ENCODE data around the gene ZNF491.
"Not testable (repeated sequence)": the region's sequence is repeated elsewhere in the genome, so short reads cannot be mapped to it uniquely, and the experiment has no call there.

ZNF491 gene

DNA sequence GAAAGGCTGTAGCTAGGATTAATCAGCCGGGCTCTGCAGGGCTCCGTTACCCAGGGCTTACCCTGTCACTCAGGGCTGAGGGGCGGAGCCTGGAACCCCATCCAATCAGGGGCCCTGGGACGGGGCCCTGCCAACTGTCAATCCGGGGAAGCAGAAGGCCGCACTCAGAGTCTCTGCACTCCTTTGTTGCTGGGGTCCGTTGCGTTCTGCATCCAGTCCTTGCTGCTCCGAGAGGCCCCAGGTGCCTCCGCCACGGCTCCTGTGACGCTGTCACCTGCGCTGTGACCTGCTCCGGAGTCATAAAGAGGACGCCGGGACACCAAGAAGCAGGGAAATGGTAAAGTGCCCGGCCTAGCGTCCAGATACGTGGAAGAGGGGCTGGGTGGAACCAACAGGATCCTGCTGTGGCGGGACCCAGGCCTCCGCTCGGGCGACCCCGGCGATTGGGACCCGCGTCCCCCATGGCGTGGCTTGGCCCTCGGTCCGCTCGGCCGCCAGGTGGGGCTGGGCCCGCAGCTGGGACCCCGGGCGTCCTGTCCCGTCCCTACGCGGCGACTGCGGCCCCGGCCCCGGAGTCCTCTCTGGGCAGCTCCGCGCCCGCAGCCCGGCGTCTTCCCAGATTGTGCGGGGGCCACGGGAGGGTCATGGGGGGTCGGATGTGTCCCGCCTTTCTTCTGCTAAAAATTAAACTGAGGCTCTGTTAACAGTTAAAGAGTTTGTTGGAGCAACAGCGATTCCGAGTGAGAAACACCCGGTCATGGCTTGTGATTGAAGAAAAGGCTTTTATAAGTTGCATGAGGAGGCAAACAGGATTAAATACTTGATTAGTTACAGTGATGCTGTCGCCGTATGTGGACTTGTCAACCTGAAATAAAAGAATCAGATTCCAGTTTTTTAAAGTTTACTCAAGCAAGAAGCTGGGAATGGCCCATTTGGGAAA lies at the start of gene ZNF491:
Gene ZNF491, plus strand, starts transcription at position 133 of the 940 bp plus-strand sequence. CDS start 7,431 bp downstream, outside the sequence.
- peak; percentile 69 for DNase-seq

DNA sequence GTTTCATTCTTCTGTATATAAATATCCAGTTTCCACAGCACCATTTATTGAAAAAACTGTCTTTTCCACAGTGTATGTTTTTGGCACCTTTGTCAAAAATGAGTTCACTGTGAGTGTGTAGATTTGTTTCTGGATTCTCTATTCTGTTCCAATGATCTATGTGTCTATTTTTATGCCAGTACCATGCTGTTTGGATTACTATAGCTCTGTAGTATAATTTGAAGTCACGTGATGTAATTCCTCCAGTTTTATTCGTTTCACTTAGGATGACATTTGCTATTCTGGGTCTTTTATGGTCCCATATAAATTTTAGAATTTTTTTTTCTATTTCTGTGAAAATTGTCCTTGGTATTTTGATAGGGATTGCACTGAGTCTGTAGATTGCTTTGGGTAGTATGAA lies 48.6 kb upstream of the ZNF491 start:
- DNase-seq = no peak

DNA sequence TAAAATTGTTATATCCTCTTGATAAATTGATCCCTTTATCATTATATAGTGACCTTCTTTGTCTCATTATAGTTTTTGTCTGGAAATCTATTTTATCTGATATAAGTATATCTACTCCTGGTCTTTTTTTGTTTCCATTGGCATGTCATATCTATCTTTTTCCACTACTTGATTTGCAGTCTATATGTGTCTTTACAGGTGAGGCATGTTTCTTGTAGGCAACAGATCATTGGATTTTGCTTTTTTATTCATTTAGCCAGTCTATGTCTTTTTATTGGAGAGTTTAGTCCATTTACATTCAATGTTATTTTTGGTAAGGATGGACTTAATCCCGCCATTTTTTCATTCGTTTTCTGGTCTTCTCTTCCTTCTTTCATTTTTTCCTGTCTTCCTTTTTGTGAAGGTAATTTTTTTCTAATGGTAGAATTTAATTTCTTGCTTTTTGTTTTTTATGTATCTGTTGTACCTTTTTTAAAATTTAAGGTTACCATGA lies 46.0 kb upstream of the ZNF491 start:
- no peak for DNase-seq

DNA sequence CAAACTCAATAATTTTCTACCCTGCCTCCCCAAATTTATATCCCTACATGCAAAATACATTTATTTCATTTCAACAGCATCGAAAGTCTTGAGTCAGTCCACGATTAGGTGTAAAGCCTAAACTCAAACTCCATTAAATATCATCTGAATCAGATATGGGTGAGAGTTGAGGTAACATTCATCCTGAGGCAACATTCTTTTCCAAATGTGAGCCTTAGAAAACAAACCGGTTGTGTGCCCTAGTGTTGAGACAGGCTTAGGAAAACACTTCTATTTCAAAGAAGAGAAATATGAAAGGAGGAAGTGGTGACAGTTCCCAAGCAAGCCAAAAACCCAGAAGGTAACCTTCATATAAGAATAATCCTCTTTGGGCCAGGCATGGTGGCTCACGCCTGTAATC lies 43.7 kb upstream of the ZNF491 start:
- no peak for DNase-seq

DNA sequence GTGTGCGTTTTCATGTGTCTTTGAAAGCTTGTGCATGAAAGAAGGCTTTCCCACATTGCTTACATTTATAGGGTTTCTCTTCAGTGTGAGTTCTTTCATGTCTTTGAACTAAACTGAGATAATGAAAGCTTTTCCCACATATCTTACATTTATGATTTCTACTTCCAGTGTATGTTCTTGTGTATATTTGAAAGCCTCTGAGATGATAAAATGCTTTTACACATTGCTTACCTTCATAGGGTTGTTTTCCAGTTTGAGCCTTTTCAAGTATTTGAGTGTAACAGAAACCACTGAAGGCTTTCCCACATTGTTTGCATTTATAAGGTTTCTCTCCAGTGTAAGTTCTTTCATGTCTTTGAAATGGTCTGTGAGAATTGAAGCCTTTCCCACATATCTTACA lies 41.4 kb upstream of the ZNF491 start:
- DNase-seq = no peak

DNA sequence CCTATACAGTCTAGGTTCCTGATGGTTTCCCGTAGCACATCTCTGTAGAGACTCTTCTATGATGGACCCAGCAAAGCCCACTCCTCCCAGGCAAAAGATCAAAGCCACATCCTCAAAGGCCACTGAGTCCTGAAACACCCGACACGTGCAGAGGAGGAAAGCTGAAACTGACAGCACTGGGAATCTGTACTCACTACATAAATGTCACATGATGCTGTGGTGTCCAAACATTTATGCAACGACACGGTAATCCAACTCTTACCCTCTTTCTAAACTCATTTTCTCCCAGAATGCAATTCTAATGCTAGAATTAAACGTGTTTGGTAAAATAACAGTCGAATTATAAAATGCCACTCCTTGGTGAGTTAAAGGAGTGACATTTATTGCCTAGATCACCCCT lies 38.5 kb upstream of the ZNF491 start:
- DNase-seq = no peak

DNA sequence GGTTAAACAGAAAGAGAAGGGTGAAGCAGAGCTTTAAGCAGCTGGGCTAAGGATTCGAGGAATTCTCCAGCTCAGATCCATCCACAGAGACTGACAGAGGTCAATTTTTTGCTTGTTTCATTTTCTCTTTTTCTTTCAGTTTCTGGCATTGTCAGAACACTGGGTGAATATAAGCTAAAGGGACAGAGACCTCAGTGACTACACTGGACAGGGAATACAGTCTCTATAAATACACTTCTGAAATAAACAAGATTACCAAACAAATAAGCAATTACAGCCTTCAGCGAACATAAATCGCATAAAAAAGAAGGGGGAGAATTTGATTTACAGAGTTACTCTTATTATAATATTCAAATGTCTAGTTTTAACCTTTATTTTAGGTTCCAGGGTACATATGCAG lies 35.2 kb upstream of the ZNF491 start:
- DNase-seq = no peak

DNA sequence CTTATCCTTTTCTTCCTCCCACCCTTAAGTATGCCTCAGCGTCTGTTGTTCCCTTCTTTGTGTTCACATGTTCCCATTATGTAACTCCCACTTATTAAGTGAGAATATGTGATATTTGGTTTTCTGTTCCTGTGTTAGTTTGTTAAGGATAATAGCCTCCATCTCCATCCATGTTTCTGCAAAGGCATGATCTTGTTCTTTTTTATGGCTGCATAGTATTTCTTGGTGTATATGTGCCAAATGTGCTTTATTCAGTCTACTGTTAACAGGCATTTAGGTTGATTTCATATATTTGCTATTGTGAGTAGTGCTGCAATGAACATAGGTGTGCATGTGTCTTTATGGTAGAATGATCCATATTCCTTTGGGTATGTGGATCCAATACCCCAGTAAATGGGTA lies 34.7 kb upstream of the ZNF491 start:
- no peak for DNase-seq

DNA sequence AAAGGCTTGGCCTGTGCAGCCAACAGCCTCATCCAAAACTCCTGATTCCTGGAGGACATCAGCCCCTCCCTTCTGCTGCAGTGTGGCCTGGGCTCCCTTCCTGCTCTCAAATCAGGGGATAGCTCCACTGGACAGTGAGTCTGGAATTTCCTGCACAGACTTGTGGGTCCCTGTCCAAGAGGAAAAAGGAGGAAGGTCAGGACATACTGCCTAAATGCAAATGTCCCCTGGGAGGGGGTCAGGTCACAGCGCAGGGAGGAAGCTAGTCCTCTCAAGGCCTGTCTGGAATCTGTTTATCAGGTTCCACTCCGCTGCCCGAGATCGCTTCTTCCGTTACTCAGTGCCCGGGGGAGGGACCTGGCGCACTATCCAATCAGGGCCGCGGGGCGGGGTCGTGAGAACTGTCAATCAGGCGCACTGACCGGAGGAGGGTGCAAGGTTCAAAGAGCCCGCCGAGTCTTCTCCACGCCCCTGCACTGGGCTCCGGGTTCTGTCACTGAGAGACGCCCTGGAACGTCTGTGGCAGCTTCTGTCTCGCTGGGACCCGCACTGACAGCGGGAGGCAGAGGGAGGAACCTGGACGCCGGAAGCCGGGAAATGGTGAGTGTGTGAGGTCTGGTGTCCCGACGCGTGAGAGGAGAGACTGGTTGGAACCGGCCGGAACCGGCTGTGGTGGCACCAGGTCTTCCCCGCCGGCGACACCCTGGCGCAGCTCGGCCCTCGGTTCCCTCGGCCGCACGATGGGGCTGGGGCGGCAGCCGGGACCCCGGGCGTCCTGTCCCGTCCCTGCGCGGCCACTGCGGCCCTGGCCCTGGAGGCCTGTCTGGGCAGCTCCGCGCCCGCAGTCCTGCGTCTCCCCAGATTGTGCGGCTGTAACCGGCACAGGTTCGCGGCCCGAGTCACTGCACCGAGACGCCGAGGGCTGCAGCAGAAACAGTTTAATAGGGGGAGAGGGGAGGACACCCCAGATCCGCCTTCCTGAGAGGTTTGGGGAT lies 31.4 kb upstream of the ZNF491 start, which contains the start of gene ZNF441:
Gene ZNF441, plus strand, starts transcription at position 404 of the 995 bp plus-strand sequence. Its CDS starts 194 bp downstream, at position 598.
- DNase-seq = peak; percentile 81

DNA sequence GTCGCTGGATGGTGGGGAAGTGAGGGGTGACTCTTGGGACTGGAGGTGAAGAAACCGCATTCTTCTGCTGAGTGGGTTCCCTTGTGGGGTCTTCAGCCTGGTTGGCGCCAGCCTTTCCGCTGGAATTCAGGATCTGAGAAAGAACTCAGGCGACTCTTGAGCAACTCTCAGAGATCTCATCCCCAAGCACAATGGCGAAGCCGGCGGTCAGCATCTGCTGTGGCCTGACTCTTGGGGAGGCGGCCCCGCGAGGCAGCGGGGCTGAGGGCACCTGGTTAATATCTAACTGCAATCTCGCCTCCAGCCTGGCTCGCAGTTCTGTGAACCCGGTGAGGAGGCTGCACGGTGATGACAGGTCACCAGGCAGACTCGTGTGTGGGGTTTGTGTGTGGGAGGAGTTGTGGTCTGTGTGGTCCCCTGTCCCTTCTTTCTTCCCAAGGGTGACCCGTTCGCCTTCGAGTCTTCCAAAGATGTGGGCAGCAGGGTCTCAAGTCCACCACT lies 30.6 kb upstream of the ZNF491 start:
- DNase-seq = no peak

DNA sequence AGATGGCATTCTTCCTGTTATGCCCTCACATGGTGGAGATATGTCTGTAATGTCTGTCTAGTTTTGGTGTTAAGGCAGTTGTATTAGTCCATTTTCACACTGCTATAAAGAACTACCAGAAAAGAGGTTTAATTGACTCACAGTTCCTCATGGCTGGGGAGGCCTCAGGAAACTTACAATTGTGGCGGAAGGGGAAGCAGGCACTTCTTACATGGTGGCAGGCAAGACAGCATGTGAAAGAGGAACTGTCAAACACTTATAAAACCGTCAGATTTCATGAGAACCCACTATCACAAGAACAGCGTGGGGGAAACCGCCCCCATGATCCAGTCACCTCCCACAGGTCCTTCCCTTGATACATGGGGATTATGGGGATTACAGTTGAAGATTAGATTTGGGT lies 28.3 kb upstream of the ZNF491 start:
- DNase-seq = no peak

DNA sequence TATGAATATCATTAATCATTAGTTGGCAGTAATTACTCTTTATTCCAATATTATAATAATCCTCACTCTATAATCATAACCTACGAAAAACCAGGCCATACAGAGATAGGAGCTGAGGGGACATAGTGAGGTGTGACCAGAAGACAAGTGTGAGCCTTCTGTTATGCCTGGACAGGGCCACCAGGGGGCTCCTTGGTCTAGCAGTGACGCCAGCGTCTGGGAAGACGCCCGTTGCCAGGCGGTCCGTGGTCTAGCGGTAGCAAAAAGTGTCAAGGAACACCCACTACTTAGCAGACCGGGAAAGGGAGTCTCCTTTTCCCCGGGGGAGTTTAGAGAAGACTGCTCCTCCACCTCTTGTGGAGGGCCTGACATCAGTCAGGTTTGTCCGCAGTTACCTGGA lies 26.8 kb upstream of the ZNF491 start:
- not testable (repeated sequence) for DNase-seq

DNA sequence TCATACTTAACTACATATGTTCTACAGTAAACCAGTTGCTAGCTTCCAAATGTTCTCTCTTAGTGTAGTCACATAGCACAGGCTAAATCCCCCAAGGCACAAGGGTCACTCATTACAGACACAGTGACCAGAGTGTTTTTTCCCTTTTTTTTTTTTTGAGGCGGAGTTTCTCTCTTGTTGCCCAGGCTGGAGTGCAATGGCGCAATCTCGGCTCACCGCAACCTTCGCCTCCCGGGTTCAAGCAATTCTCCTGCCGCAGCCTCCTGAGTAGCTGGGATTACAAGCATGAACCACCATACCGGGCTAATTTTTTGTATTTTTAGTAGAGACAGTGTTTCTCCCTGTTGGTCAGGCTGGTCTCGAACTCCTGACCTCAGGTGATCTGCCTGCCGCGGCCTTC lies 21.7 kb upstream of the ZNF491 start:
- not testable (repeated sequence) for DNase-seq

DNA sequence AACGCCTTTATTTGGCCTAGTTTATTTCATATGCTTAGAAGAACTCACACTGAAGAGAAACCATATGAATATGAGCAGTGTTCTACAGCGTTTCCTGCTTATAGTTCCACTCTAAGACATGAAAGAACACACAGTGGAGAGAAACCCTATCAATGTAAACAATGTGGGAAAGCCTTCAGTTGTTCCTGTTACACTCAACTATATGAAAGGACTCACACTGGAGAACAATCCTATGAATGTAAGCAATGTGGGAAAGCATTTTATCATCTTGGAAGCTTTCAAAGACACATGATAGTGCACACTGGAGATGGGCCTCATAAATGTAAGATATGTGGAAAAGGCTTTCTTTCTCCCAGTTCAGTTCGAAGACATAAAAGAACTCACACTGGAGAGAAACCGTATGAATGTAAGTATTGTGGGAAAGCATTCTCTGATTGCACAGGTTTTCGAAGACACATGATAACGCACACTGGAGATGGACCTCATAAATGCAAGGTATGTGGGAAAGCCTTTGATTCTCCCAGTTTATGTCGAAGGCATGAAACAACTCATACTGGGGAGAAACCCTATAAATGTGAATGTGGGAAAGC lies 17.8 kb upstream of the ZNF491 start:
- no peak for DNase-seq

DNA sequence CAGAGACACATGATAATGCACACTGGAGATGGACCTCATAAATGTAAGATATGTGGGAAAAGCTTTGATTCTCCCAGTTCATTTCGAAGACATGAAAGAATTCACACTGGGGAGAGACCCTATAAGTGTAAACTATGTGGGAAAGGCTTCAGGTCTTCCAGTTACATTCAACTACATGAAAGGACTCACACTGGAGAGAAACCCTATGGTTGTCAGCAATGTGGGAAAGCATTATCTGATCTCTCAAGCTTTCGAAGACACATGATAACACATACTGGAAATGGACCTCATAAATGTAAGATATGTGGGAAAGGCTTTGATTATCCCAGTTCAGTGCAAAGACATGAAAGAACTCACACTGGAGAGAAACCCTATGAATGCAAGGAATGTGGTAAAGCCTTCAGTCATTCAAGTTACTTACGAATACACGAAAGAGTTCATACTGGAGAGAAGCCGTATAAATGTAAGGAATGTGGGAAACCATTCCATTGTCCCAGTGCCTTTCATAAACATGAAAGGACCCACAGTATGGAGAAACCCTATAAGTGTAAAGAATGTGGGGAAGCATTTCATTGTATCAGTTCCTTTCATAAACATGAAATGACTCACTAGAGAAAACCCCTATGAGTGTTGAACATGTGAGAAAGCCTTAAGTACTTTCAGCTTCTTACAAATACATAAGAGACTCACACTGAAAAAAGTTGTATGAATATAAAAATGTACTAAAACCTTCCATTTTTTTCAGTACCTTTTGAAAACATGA lies 16.8 kb upstream of the ZNF491 start:
- DNase-seq = no peak

DNA sequence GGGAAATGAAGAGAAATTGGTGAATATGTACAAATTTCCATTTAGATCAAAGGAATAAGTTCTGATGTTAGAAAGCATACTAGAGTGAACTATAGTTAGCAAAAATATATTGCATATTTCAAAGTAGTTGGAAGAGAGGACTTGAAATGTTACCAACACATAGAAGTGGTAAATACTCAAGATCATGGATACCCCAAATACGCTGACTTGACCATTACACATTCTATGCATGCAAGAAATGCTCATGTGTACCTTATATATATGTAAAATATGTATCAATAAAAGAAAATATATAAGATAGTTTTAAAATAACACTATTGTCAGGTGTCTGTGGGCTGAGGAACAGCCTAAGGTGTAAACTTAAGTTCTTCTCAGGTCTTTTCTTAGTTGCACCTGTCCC lies 14.6 kb upstream of the ZNF491 start:
- no peak for DNase-seq

DNA sequence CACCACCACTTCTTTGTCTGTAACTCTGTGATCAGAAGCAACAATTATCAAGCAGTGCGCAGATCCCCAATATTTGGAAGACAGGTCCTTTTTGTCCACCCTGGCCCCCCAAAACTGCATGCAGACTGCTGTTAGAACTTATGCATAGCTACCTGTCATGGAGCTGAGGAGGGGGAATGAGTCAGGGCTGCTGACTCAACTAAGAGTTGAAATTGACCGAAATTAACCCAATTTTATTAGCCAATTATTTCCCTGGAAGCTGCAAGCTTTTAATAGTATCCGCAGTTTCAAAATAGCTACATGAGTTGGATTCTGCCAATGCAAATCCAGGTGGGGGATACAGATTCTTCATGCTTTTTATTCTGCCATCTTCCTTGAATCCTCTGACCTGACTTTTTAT lies 14.0 kb upstream of the ZNF491 start:
- no peak for DNase-seq

DNA sequence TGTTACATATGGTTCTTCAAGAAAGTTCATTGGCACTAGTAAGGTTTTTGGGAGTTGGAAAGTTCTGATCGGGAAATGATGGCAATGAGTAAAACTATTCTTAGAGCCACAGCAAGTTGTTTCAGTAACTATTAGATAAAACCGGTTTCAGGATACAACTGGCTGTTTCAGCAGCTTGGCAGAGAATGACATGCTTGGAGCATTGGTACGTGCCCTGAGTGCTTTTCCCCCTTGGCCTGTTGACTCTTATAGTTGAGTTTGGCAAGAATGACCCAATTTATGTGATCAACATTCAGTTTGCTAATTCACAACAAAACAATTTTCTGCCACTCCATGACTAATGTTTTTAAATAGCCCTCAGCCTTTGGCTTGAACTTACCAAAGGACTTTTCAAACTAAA lies 10.8 kb upstream of the ZNF491 start:
- DNase-seq = no peak

DNA sequence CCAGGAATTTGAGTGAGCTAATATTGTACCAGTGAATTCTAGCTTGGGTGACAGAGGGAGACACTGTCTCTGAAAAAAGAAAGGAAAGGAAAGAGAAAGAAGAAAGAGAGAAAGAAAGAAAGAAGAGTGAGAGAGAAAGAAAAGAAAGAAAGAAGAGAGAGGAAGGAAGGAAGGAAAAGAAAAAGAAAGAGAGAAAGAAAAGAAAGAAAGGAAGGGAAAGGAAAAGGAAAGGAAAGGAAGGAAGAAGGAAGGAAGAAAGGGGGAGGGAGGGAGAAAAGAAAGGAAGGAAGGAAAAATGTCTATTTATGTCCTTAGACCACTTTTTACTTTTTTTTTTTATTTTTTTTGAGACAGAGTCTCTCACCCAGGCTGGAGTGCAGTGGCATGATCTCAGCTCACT lies 5.4 kb upstream of the ZNF491 start:
- DNase-seq = no peak

DNA sequence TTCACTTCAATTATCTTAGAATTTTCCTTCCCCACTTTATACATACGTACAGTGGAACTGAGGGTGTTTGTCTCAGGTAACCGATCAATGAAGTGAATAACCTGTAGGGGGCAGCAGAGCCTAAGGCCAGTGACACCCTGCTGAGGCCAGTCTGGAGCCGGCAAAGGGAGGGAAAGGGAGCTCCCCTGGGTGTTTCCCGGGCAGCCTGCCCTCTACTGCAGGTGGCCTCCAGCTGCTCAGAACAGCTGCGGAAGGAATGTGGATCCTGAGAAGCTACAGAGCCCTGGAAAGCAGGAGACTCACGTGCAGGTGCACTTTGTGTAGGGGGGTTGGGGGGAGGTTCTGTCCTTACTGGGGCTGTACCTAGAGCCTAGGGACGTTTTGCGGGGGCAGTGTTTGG lies 832 bp upstream of the ZNF491 start:
- DNase-seq = peak; percentile 91

DNA sequence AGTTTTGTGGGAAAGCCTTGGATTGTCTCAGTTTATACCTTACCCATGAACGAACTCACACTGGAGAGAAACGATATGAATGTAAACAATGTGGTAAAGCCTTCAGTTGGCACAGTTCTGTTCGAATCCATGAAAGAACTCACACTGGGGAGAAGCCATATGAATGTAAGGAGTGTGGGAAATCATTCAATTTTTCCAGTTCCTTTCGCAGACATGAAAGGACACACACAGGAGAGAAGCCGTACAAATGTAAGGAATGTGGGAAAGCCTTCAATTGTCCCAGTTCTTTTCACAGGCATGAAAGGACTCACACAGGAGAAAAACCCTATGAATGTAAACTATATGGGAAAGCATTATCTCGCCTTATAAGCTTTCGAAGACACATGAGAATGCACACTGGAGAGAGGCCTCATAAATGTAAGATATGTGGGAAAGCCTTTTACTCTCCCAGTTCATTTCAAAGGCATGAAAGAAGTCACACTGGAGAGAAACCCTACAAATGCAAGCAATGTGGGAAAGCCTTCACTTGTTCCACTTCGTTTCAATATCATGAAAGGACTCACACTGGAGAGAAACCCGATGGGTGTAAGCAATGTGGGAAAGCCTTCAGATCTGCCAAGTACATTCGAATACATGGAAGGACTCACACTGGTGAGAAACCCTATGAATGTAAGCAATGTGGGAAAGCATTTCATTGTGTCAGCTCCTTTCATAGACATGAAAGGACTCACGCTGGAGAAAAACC lies 8.2 kb downstream of the ZNF491 start:
- no peak for DNase-seq

All from NCI-H2107 (cell line).